Measurements from ENCODE around the gene SUGP1. TPM values are rescaled to one million over a fixed set of nuclear protein-coding genes. Genes with fewer than 3 reads are reported as not detected.

Gene SUGP1
- total RNA-seq, 4 donors from 2014 or later: 29.7 to 51.0 (median 39.8) TPM

- no peak for ATAC-seq
- in situ Hi-C loops (cut with MboI; ENCODE audit: low sequenced_read_pairs in 4 of 4): no loop called here
- H3K36me3 ChIP-seq: no peaks in the 10 kb centered on the region
- peaks cover 0 to 23% (median 9%) of the 10 kb centered on the region in 3 donors for H3K9me3 ChIP-seq
- peaks cover 21 to 50% (median 32%) of the 10 kb centered on the region in 3 donors for H3K27me3 ChIP-seq
- TF ChIP-seq POLR2A (IDR thresholded peaks at IDR 0.05): no peak
- intact Hi-C loops (cut with DNase I; ENCODE audit: low total_unique reads): no loop called here
- no peaks in the 10 kb centered on the region for H3K4me1 ChIP-seq
- no peak overlapping the region for H3K27ac ChIP-seq
- no peak overlapping the region for H3K4me3 ChIP-seq
- DNase-seq: no peak
Observed at GRCh38 chr19:19230999-19231398, 89.3 kb downstream of the SUGP1 start.

- no peaks in the 10 kb centered on the region for H3K36me3 ChIP-seq
- no peak overlapping the region for H3K27ac ChIP-seq
- no peak for DNase-seq
- ATAC-seq: no peak
- in situ Hi-C loops (cut with MboI; ENCODE audit: low sequenced_read_pairs in 4 of 4) (no loop called here), intact Hi-C loops (cut with DNase I; ENCODE audit: low total_unique reads) (no loop called here)
- H3K4me1 ChIP-seq: no peaks in the 10 kb centered on the region
- H3K27me3 ChIP-seq: peaks cover 34 to 52% (median 42%) of the 10 kb centered on the region in 3 donors
- H3K9me3 ChIP-seq: peaks cover 0 to 11% (median 5%) of the 10 kb centered on the region in 3 donors
- TF ChIP-seq CTCF (IDR thresholded peaks at IDR 0.05 in 4 of 5, conservative IDR thresholded peaks at IDR 0.05 in 1 of 5): no peak
- no peak for TF ChIP-seq POLR2A (IDR thresholded peaks at IDR 0.05)
- no peak overlapping the region for H3K4me3 ChIP-seq
Observed at GRCh38 chr19:19229701-19230100, 90.6 kb downstream of the SUGP1 start.

GRCh38 chr19:19227217-19227616 is 93.1 kb downstream of the SUGP1 start:
- H3K4me3 ChIP-seq: no peak overlapping the region
- no peak for DNase-seq
- no peak for ATAC-seq
- no peak overlapping the region for H3K27ac ChIP-seq
- TF ChIP-seq POLR2A (IDR thresholded peaks at IDR 0.05) (no peak), CTCF (IDR thresholded peaks at IDR 0.05 in 4 of 5, conservative IDR thresholded peaks at IDR 0.05 in 1 of 5) (no peak)
- intact Hi-C loops (cut with DNase I; ENCODE audit: low total_unique reads) (no loop called here), in situ Hi-C loops (cut with MboI; ENCODE audit: low sequenced_read_pairs in 4 of 4) (no loop called here)
- no peaks in the 10 kb centered on the region for H3K4me1 ChIP-seq
- no peaks in the 10 kb centered on the region for H3K36me3 ChIP-seq
- no peaks in the 10 kb centered on the region for H3K9me3 ChIP-seq
- peaks cover 40 to 55% (median 51%) of the 10 kb centered on the region in 3 donors for H3K27me3 ChIP-seq

- Histone ChIP-seq H3K9me3 (no peaks in the 10 kb centered on the region), H3K27ac (no peak overlapping the region), H3K4me3 (no peak overlapping the region), H3K27me3 (peaks cover 40 to 52% (median 51%) of the 10 kb centered on the region in 3 donors), H3K36me3 (no peaks in the 10 kb centered on the region), H3K4me1 (no peaks in the 10 kb centered on the region)
- intact Hi-C loops (cut with DNase I; ENCODE audit: low total_unique reads): no loop called here
- DNase-seq (no peak), ATAC-seq (no peak)
- in situ Hi-C loops (cut with MboI; ENCODE audit: low sequenced_read_pairs in 4 of 4): no loop called here
- no peak for TF ChIP-seq POLR2A (IDR thresholded peaks at IDR 0.05)
- TF ChIP-seq CTCF (IDR thresholded peaks at IDR 0.05 in 4 of 5, conservative IDR thresholded peaks at IDR 0.05 in 1 of 5): no peak
Observed at GRCh38 chr19:19226663-19227062, 93.6 kb downstream of the SUGP1 start.

- ATAC-seq (no peak), DNase-seq (no peak)
- Histone ChIP-seq H3K9me3 (no peaks in the 10 kb centered on the region), H3K4me3 (no peak overlapping the region), H3K27me3 (peaks cover 36 to 53% (median 51%) of the 10 kb centered on the region in 3 donors), H3K27ac (no peak overlapping the region), H3K36me3 (no peaks in the 10 kb centered on the region), H3K4me1 (no peaks in the 10 kb centered on the region)
- TF ChIP-seq CTCF (IDR thresholded peaks at IDR 0.05 in 4 of 5, conservative IDR thresholded peaks at IDR 0.05 in 1 of 5) (no peak), POLR2A (IDR thresholded peaks at IDR 0.05) (no peak)
- intact Hi-C loops (cut with DNase I; ENCODE audit: low total_unique reads): no loop called here
- in situ Hi-C loops (cut with MboI; ENCODE audit: low sequenced_read_pairs in 4 of 4): no loop called here
Observed at GRCh38 chr19:19226204-19226603, 94.1 kb downstream of the SUGP1 start.

Other genes with a start within 250 kb of the SUGP1 start
- 10 to 100 TPM; 30.1 to 52.1 (median 42.8) TPM for gene TMEM161A, start 182.0 kb downstream of the SUGP1 start, total RNA-seq
- 1 to 10 TPM in 1 of 4 donors, under 1 TPM in 1, not detected in 2; 0.68 to 1.6 TPM for gene MEF2B, start 150.2 kb downstream of the SUGP1 start, total RNA-seq
- gene BORCS8, start 128.4 kb downstream of the SUGP1 start, total RNA-seq: 10 to 100 TPM; 11.2 to 17.2 (median 13.3) TPM
- gene RFXANK, start 128.3 kb downstream of the SUGP1 start, total RNA-seq: 10 to 100 TPM; 25.5 to 44.1 (median 35.1) TPM
- gene NR2C2AP, start 117.1 kb downstream of the SUGP1 start, total RNA-seq: 10 to 100 TPM in 2 of 4 donors, 1 to 10 TPM in 2; 4.7 to 19.0 (median 11.5) TPM
- not detected for gene NCAN, start 108.6 kb downstream of the SUGP1 start, total RNA-seq
- gene TM6SF2, start 47.2 kb downstream of the SUGP1 start, total RNA-seq: under 1 TPM in 2 of 4 donors, not detected in 2; 0.70 to 0.98 TPM
- 10 to 100 TPM; 31.3 to 48.5 (median 41.7) TPM for gene MAU2, start 320 bp upstream of the SUGP1 start, total RNA-seq
- gene GATAD2A, start 85.2 kb upstream of the SUGP1 start, total RNA-seq: 10 to 100 TPM; 17.7 to 51.4 (median 40.1) TPM
- gene TSSK6, start 195.0 kb upstream of the SUGP1 start, total RNA-seq: 1 to 10 TPM in 1 of 4 donors, under 1 TPM in 1, not detected in 2; 0.80 to 1.7 TPM
- 100 to 1,000 TPM in 1 of 4 donors, 10 to 100 TPM in 3; 41.8 to 201 (median 50.5) TPM for gene NDUFA13, start 195.7 kb upstream of the SUGP1 start, total RNA-seq
- under 1 TPM in 2 of 4 donors, not detected in 2; 0.18 to 0.31 TPM for gene YJEFN3, start 208.4 kb upstream of the SUGP1 start, total RNA-seq
- gene CILP2, start 217.8 kb upstream of the SUGP1 start, total RNA-seq: 1 to 10 TPM in 1 of 4 donors, not detected in 3; 3.2 TPM